Neural cell (in vitro differentiated cells): ENCODE data around the gene URB2.

Experiments
- CTCF ChIP-seq: fragments of 450-650 bp; IDR thresholded peaks from 2 replicates; pipeline ENCODE4 v1.5.1; 2014; ENCODE audit warnings: antibody characterized with exemption, mild to moderate bottlenecking, moderate library complexity; ENCODE audit not compliant: poor library complexity, severe bottlenecking
- EP300 ChIP-seq: fragments of 450-650 bp; conservative IDR thresholded peaks from 2 replicates; pipeline ENCODE4 v1.6.1; 2014; ENCODE audit warnings: antibody characterized with exemption, mild to moderate bottlenecking, moderate library complexity; ENCODE audit not compliant: poor library complexity, severe bottlenecking
- EZH2 ChIP-seq: fragments of 200-600, 300-800 bp; shearing (Covaris generic), sonication (generic); IDR thresholded peaks from 2 replicates; pipeline ENCODE4 v1.6.1; 2014; ENCODE audit warnings: antibody characterized with exemption, low read length, borderline replicate concordance, mild to moderate bottlenecking; ENCODE audit not compliant: insufficient read depth, poor library complexity, severe bottlenecking
- POLR2AphosphoS5 ChIP-seq: IDR thresholded peaks from 2 replicates; pipeline ENCODE4 v1.6.1; 2012

GRCh38 chr1:229685149-229685548 lies 59.1 kb downstream of the URB2 start:
- TF ChIP-seq EZH2: no peak
- TF ChIP-seq POLR2AphosphoS5: no peak
- no peak for TF ChIP-seq CTCF
- TF ChIP-seq EP300: no peak
